Activated T-cell treated with anti-CD3 and anti-CD28 coated beads, Interleukin-2, amount 50 U/mL, for 48 hours (primary cell): ENCODE data around the gene LMOD2.

ENCODE experiments used
- DNase-seq, 2 experiments: peaks; one replicate each; pipeline ENCODE4 v3.0.0-alpha.2; 2020

Gene LMOD2

GRCh38 chr7:123640583-123640982 is 15.1 kb upstream of the LMOD2 start:
- DNase-seq = no peak

GRCh38 chr7:123641901-123642300 is 13.8 kb upstream of the LMOD2 start:
- no peak for DNase-seq

GRCh38 chr7:123643495-123644441 is 11.9 kb upstream of the LMOD2 start:
- no peak for DNase-seq

GRCh38 chr7:123645516-123645915 is 10.2 kb upstream of the LMOD2 start:
- DNase-seq = no peak

- DNase-seq = no peak
Observed at GRCh38 chr7:123647106-123647730, 8.4 kb upstream of the LMOD2 start.

GRCh38 chr7:123649964-123650363 is 5.7 kb upstream of the LMOD2 start:
- DNase-seq = no peak

- no peak for DNase-seq
Observed at GRCh38 chr7:123650595-123650994, 5.1 kb upstream of the LMOD2 start.

- DNase-seq = no peak
Observed at GRCh38 chr7:123652406-123652805, 3.3 kb upstream of the LMOD2 start.

GRCh38 chr7:123653162-123653561 is 2.5 kb upstream of the LMOD2 start:
- DNase-seq = no peak

- no peak for DNase-seq
Observed at GRCh38 chr7:123656544-123657303, 1.1 kb downstream of the LMOD2 start.

- DNase-seq = no peak
Observed at GRCh38 chr7:123657304-123657685, 1.6 kb downstream of the LMOD2 start.

GRCh38 chr7:123658023-123658422 is 2.4 kb downstream of the LMOD2 start:
- DNase-seq = no peak

- no peak for DNase-seq
Observed at GRCh38 chr7:123660514-123661354, 5.1 kb downstream of the LMOD2 start.

- DNase-seq = no peak
Observed at GRCh38 chr7:123661765-123662164, 6.1 kb downstream of the LMOD2 start.

GRCh38 chr7:123662293-123662692 is 6.6 kb downstream of the LMOD2 start:
- DNase-seq = no peak

- DNase-seq = no peak
Observed at GRCh38 chr7:123662755-123663154, 7.1 kb downstream of the LMOD2 start.

- DNase-seq = no peak
Observed at GRCh38 chr7:123663200-123663599, 7.5 kb downstream of the LMOD2 start.

- DNase-seq = no peak
Observed at GRCh38 chr7:123665157-123665556, 9.5 kb downstream of the LMOD2 start.

GRCh38 chr7:123665896-123666295 is 10.2 kb downstream of the LMOD2 start:
- no peak for DNase-seq

GRCh38 chr7:123666492-123666891 is 10.8 kb downstream of the LMOD2 start:
- no peak for DNase-seq

- no peak for DNase-seq
Observed at GRCh38 chr7:123669485-123669884, 13.8 kb downstream of the LMOD2 start.

- DNase-seq = no peak
Observed at GRCh38 chr7:123673137-123673732, 17.6 kb downstream of the LMOD2 start.
